ENCODE measurements around the gene STXBP4. TPM values are rescaled to one million over a fixed set of nuclear protein-coding genes. Genes with fewer than 3 reads are reported as not detected.
"Not testable (repeated sequence)": the region's sequence is repeated elsewhere in the genome, so short reads cannot be mapped to it uniquely, and the experiment has no call there.

STXBP4 gene
- total RNA-seq, 1 donor from 2014 or later = 3.8 TPM

GRCh38 chr17:55005520-55005919, 37.0 kb downstream of the STXBP4 start:
- ATAC-seq (ENCODE audit: poor library complexity) (no peak), DNase-seq (no peak)

GRCh38 chr17:55023626-55024025, 55.1 kb downstream of the STXBP4 start:
- no peak for ATAC-seq (ENCODE audit: poor library complexity)
- intact Hi-C loops (cut with DNase I) = no loop called here
- no peak for DNase-seq

More at GRCh38 chr17:55005520-55005919, 37.0 kb downstream of the STXBP4 start:
- intact Hi-C loops (cut with DNase I) = no loop called here

GRCh38 chr17:55037828-55038227, 69.3 kb downstream of the STXBP4 start:
- ATAC-seq (ENCODE audit: poor library complexity) = no peak
- intact Hi-C loops (cut with DNase I) = no loop called here
- DNase-seq = no peak

- ATAC-seq (ENCODE audit: poor library complexity) (no peak), DNase-seq (no peak)
- intact Hi-C loops (cut with DNase I) = no loop called here
These were observed 69.7 kb downstream of the STXBP4 start for GRCh38 chr17:55038291-55038690.

- DNase-seq (no peak), ATAC-seq (ENCODE audit: poor library complexity) (no peak)
- intact Hi-C loops (cut with DNase I) = no loop called here
These were observed 72.0 kb downstream of the STXBP4 start for GRCh38 chr17:55040611-55041010.

GRCh38 chr17:55053855-55054254, 85.3 kb downstream of the STXBP4 start:
- intact Hi-C loops (cut with DNase I) = loop anchor here (10.0 kb wide), 1 partner anchor 291 kb away; no protein-coding TSS in a partner anchor
- ATAC-seq (ENCODE audit: poor library complexity) (no peak), DNase-seq (no peak)

- intact Hi-C loops (cut with DNase I) = loop anchor here (10.0 kb wide), 1 partner anchor 290 kb away; no protein-coding TSS in a partner anchor
- DNase-seq (no peak), ATAC-seq (ENCODE audit: poor library complexity) (no peak)
These were observed 85.9 kb downstream of the STXBP4 start for GRCh38 chr17:55054429-55054828.

GRCh38 chr17:55056526-55056925, 88.0 kb downstream of the STXBP4 start:
- peak; percentile 18 for ATAC-seq (ENCODE audit: poor library complexity)
- DNase-seq = no peak
- intact Hi-C loops (cut with DNase I) = loop anchor here (10.0 kb wide), 1 partner anchor 288 kb away; no protein-coding TSS in a partner anchor

GRCh38 chr17:55057184-55057583, 88.6 kb downstream of the STXBP4 start:
- intact Hi-C loops (cut with DNase I) = loop anchor here (10.0 kb wide), 1 partner anchor 288 kb away; no protein-coding TSS in a partner anchor
- DNase-seq = no peak
- no peak for ATAC-seq (ENCODE audit: poor library complexity)

- ATAC-seq (ENCODE audit: poor library complexity) = no peak
- intact Hi-C loops (cut with DNase I) = loop anchor here (10.0 kb wide), 1 partner anchor 285 kb away; no protein-coding TSS in a partner anchor
These were observed 91.2 kb downstream of the STXBP4 start for GRCh38 chr17:55059724-55060123.

GRCh38 chr17:55062921-55063320, 94.4 kb downstream of the STXBP4 start:
- DNase-seq = no peak
- no peak for ATAC-seq (ENCODE audit: poor library complexity)
- intact Hi-C loops (cut with DNase I) = no loop called here

More at GRCh38 chr17:55059724-55060123, 91.2 kb downstream of the STXBP4 start:
- no peak for DNase-seq

GRCh38 chr17:55063885-55064874, 95.6 kb downstream of the STXBP4 start:
- intact Hi-C loops (cut with DNase I) = no loop called here
- no peak for DNase-seq
- no peak for ATAC-seq (ENCODE audit: poor library complexity)

- ATAC-seq (ENCODE audit: poor library complexity) (no peak), DNase-seq (no peak)
- intact Hi-C loops (cut with DNase I) = no loop called here
These were observed 99.3 kb downstream of the STXBP4 start for GRCh38 chr17:55067697-55068439.

- ATAC-seq (ENCODE audit: poor library complexity) = no peak
- no peak for DNase-seq
- intact Hi-C loops (cut with DNase I) = no loop called here
These were observed 100.6 kb downstream of the STXBP4 start for GRCh38 chr17:55068862-55069811.

- DNase-seq = no peak
- intact Hi-C loops (cut with DNase I) = no loop called here
- no peak for ATAC-seq (ENCODE audit: poor library complexity)
These were observed 101.5 kb downstream of the STXBP4 start for GRCh38 chr17:55069983-55070529.

GRCh38 chr17:55072898-55073297, 104.3 kb downstream of the STXBP4 start:
- DNase-seq = no peak
- intact Hi-C loops (cut with DNase I) = no loop called here
- ATAC-seq (ENCODE audit: poor library complexity) = no peak

- DNase-seq; ATAC-seq (ENCODE audit: poor library complexity); intact Hi-C loops (cut with DNase I): not testable (repeated sequence)
These were observed 104.9 kb downstream of the STXBP4 start for GRCh38 chr17:55073467-55073866.

GRCh38 chr17:55081559-55081958, 113.0 kb downstream of the STXBP4 start:
- intact Hi-C loops (cut with DNase I) = no loop called here
- ATAC-seq (ENCODE audit: poor library complexity) = no peak
- no peak for DNase-seq
